ENCODE results near the gene KLHL2.

The KLHL2 gene, protein sequence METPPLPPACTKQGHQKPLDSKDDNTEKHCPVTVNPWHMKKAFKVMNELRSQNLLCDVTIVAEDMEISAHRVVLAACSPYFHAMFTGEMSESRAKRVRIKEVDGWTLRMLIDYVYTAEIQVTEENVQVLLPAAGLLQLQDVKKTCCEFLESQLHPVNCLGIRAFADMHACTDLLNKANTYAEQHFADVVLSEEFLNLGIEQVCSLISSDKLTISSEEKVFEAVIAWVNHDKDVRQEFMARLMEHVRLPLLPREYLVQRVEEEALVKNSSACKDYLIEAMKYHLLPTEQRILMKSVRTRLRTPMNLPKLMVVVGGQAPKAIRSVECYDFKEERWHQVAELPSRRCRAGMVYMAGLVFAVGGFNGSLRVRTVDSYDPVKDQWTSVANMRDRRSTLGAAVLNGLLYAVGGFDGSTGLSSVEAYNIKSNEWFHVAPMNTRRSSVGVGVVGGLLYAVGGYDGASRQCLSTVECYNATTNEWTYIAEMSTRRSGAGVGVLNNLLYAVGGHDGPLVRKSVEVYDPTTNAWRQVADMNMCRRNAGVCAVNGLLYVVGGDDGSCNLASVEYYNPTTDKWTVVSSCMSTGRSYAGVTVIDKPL

DNA sequence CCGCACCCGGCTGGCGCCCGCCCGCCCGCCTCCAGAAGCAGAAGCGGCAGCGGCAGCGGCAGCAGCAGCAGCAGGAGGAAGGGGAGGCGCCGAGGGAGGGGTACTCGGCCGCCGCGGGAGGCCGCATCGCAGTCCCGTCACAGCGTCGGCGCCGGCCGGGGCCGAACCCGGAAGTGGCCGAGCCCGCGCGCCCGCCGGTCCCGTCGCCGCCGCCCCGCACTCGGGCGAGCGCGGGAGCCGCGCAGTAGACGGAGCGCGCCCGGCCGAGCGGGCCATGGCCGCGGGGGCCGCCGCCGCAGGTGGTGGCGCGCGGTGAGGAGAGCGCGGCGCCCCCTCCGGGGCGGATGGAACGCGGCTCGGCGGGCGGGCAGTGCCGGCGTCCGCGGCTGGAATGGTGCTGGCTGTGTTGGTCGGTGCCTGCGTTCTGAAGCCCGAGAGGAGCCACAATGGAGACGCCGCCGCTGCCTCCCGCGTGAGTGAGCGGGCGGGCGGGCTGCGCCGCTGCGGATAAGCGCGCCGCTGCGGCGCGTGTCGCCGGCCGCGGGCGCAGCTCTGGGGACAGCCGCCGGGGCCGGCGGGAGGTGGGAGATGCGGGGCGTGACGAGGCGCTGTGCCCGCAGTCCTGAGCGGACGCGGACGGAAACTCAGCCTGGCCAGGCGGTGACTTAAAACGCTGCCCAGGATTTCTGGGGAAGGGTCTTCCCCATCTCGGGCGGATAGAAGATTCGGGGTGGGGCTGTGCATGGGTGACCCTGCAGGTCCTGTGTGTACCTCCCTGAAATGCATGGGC, at the start of gene KLHL2:
TSS of gene KLHL2 (plus strand) at position 131 of the 790 bp plus-strand sequence. CDS start at position 447, 316 bp downstream.
- TF ChIP-seq, protein P1, sequence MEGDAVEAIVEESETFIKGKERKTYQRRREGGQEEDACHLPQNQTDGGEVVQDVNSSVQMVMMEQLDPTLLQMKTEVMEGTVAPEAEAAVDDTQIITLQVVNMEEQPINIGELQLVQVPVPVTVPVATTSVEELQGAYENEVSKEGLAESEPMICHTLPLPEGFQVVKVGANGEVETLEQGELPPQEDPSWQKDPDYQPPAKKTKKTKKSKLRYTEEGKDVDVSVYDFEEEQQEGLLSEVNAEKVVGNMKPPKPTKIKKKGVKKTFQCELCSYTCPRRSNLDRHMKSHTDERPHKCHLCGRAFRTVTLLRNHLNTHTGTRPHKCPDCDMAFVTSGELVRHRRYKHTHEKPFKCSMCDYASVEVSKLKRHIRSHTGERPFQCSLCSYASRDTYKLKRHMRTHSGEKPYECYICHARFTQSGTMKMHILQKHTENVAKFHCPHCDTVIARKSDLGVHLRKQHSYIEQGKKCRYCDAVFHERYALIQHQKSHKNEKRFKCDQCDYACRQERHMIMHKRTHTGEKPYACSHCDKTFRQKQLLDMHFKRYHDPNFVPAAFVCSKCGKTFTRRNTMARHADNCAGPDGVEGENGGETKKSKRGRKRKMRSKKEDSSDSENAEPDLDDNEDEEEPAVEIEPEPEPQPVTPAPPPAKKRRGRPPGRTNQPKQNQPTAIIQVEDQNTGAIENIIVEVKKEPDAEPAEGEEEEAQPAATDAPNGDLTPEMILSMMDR (IDR thresholded peaks at IDR 0.05): no peak

DNA sequence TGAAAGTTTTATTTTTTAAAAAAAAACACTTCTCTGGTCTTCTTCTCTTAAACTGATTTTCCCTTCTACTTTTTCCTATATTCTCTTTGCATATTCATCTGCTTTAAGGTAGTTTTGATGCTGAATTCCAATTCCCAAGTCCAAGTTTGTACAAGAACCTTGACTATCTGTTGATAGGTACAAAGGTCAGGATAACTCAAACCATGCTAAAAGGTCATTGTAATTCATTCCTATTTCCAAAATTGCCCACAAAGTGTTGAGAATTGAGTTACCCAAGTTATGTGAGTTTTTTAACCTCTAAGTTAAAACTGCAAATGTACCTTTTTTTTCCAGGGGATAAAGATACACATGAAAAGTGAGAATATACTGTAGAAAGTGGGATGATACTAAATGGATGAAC, 48.6 kb upstream of the KLHL2 start:
- TF ChIP-seq, protein P1 (IDR thresholded peaks at IDR 0.05): no peak

DNA sequence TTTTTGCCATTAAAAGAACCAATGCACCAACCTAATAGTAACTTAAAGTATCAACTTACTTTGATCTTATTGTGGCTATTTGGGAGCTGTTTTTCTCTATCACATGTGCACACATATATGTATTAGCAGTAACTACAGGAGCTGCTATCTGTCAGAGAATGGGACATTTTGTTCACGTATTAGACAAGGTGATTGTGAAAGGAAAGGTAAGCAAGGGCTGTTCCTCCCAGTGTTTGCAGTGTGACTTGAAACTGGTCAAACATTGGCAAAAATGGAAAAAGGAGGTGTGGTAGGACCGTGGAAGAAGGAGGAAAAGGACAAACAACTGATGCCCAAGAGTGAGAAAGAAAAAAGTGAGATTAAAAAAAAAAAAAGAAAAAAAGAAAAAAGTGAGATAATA, 43.1 kb upstream of the KLHL2 start:
- TF ChIP-seq, protein P1 (IDR thresholded peaks at IDR 0.05): no peak

DNA sequence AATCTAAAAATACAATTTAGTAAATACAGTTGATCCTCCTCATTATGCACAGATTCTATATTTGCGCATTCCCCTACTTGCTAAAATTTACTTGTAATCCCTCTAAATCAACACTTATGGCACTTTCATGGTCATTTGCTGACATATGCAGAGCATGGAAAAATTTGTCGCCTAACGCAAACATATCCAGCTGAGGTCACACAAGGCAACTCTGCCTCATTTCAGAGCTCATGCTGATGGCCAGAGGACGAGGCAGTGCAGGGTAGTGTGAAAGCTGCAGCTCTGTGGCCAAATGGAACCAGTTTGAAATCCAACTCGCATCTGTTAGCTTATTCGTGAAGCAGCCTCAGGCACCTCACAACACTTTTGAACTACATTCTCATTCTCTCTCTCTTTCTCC, 39.7 kb upstream of the KLHL2 start:
- TF ChIP-seq, protein P1 (IDR thresholded peaks at IDR 0.05): no peak

DNA sequence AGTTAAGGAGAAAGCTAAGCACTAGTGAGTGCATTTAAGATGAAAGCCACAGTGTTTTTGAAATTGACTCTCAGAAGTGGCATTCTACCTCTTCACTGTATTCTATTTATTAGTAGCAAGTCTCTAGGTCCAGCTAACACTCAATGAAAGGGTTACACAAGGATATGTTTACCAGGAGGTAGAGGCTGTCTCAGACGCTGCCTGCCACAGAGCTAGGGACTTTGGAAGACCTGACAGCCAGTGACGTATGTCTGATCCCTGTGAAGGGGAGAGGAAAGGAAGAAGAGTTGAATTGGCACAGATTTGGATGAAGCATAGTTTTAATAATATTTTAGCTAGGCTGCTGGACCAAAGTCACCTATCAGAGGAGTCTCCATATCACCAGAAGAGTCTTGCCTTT, 36.5 kb upstream of the KLHL2 start:
- TF ChIP-seq, protein P1 (IDR thresholded peaks at IDR 0.05): no peak

DNA sequence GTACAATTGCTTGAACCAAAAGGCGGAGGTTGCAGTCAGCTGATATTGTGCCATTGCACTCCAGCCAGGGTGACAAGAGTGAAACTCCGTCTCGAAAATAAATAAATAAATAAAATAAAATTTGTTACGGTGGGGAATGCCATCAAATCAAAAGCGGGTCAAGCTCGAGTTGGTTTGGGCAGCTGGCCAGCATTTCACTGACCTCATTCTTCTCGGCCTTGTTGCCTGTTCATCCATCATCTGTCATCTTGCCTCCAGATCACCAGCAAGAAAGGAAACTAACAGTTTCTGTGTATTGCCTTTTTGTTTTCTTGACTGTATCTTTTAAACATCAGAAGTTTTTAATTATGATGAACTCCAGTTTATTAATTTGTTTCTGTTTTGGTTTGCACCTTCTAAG, 31.5 kb upstream of the KLHL2 start:
- TF ChIP-seq, protein P1 (IDR thresholded peaks at IDR 0.05): no peak
